IMR-90 (cell line): ENCODE results near the gene CAND2. TPM values are rescaled to one million over a fixed set of nuclear protein-coding genes. Genes with fewer than 3 reads are reported as not detected.
A peak's percentile ranks its signal among the peaks of the same experiment; 100 is the strongest.

Experiments used
- ATAC-seq: fragments of 200-7000 bp; cut with Tn5 transposase; 2 replicates; pipeline ENCODE4 v1.9.1; 2020; ENCODE audit warnings: low read depth, mild to moderate bottlenecking, moderate library complexity
- BruUV-seq: library from RNA; stranded (reverse); fragments of 400-500 nt; replicated peaks from 2 replicates; lab custom pipeline; 2021; lab: Mats Ljungman, UMichigan
- CTCF ChIA-PET: fragments of 300-600 bp; formaldehyde crosslinking; extraction: SDS; loops from one replicate; lab custom pipeline; 2021; ENCODE audit warnings: antibody characterized with exemption; lab: Yijun Ruan, JAX
- POLR2A ChIA-PET: fragments of 300-600 bp; sonication (Branson Sonifier 250); formaldehyde crosslinking; loops from one replicate; lab custom pipeline; 2022; ENCODE audit warnings: antibody characterized with exemption; ENCODE audit not compliant: unreplicated experiment; lab: Charles Lee
- DNase-seq: peaks from one replicate; pipeline ENCODE4 v3.0.0; 2013
- H2AFZ ChIP-seq: replicated peaks from 2 replicates; pipeline ENCODE3; 2013; ENCODE audit warnings: low read length, mild to moderate bottlenecking; ENCODE audit not compliant: poor library complexity
- H2AK5ac ChIP-seq: 2 replicates; pipeline ENCODE4 v1.6.1; 2013; ENCODE audit warnings: low read depth, low read length, inconsistent platforms
- H2AK9ac ChIP-seq: replicated peaks from 2 replicates; pipeline ENCODE3; 2013; ENCODE audit warnings: mild to moderate bottlenecking, low read depth, low read length, moderate library complexity; ENCODE audit not compliant: poor library complexity
- H2BK120ac ChIP-seq: 2 replicates; pipeline ENCODE4 v1.6.1; 2013; ENCODE audit warnings: low read depth, low read length, inconsistent platforms
- H2BK15ac ChIP-seq: 3 replicates; pipeline ENCODE4 v1.6.1; 2013; ENCODE audit warnings: low read depth, low read length, inconsistent platforms
- H2BK20ac ChIP-seq: 2 replicates; pipeline ENCODE4 v1.6.1; 2013; ENCODE audit warnings: low read depth, mild to moderate bottlenecking, inconsistent platforms, low read length, moderate library complexity
- H2BK5ac ChIP-seq: 2 replicates; pipeline ENCODE4 v1.6.1; 2013; ENCODE audit warnings: mild to moderate bottlenecking, low read depth, low read length, inconsistent platforms; ENCODE audit not compliant: poor library complexity, severe bottlenecking
- H3K14ac ChIP-seq: replicated peaks from 2 replicates; pipeline ENCODE4 v1.6.1; 2013; ENCODE audit warnings: low read depth, low read length, inconsistent platforms
- H3K18ac ChIP-seq: 2 replicates; pipeline ENCODE4 v1.6.1; 2013; ENCODE audit warnings: low read depth, low read length, control low read depth
- H3K23ac ChIP-seq: 2 replicates; pipeline ENCODE4 v1.6.1; 2013; ENCODE audit warnings: low read depth, low read length, inconsistent platforms
- H3K27ac ChIP-seq: 2 replicates; pipeline ENCODE4 v1.5.1; 2013; ENCODE audit warnings: mild to moderate bottlenecking, control low read depth, low read length; ENCODE audit not compliant: insufficient read depth
- H3K27me3 ChIP-seq: 2 replicates; pipeline ENCODE4 v1.6.1; 2013; ENCODE audit warnings: low read length; ENCODE audit not compliant: control insufficient read depth, insufficient read depth
- H3K36me3 ChIP-seq: 2 replicates; pipeline ENCODE4 v1.6.1; 2013; ENCODE audit warnings: low read length, mixed read lengths; ENCODE audit not compliant: control insufficient read depth, insufficient read depth
- H3K4ac ChIP-seq: 2 replicates; pipeline ENCODE4 v1.6.1; 2013; ENCODE audit warnings: low read depth, low read length, inconsistent platforms
- H3K4me1 ChIP-seq: 2 replicates; pipeline ENCODE4 v1.6.1; 2013; ENCODE audit warnings: low read length, mixed read lengths; ENCODE audit not compliant: control insufficient read depth, insufficient read depth
- H3K4me2 ChIP-seq: 2 replicates; pipeline ENCODE4 v1.6.1; 2013; ENCODE audit warnings: low read depth, mild to moderate bottlenecking, control low read depth, low read length, moderate library complexity
- H3K4me3 ChIP-seq: 2 replicates; pipeline ENCODE4 v1.5.1; 2013; ENCODE audit warnings: low read depth, mild to moderate bottlenecking, control low read depth, low read length, moderate library complexity; ENCODE audit not compliant: insufficient read depth
- H3K56ac ChIP-seq: 2 replicates; pipeline ENCODE4 v1.6.1; 2013; ENCODE audit warnings: low read length, inconsistent platforms; ENCODE audit not compliant: insufficient read depth; ENCODE audit errors: extremely low read depth
- H3K79me1 ChIP-seq, 2 experiments: 2 replicates each; pipeline ENCODE4 v1.6.1; 2013; ENCODE audit warnings: low read length in 2 of 2, inconsistent platforms in 1 of 2, low read depth in 1 of 2
- H3K9ac ChIP-seq: 2 replicates; pipeline ENCODE4 v1.6.1; 2013; ENCODE audit warnings: low read depth, low read length, control low read depth
- H3K9me1 ChIP-seq: 2 replicates; pipeline ENCODE4 v1.6.1; 2013; ENCODE audit warnings: low read length, inconsistent platforms; ENCODE audit not compliant: insufficient read depth
- H3K9me3 ChIP-seq: 2 replicates; pipeline ENCODE4 v1.6.1; 2013; ENCODE audit warnings: low read length; ENCODE audit not compliant: control insufficient read depth, insufficient read depth
- H4K20me1 ChIP-seq: 2 replicates; pipeline ENCODE4 v1.6.1; 2013; ENCODE audit warnings: low read length, inconsistent platforms; ENCODE audit not compliant: insufficient read depth
- H4K5ac ChIP-seq: 2 replicates; pipeline ENCODE4 v1.6.1; 2013; ENCODE audit warnings: mild to moderate bottlenecking, low read depth, low read length, control low read depth
- H4K8ac ChIP-seq, 2 experiments: 2 replicates each; pipeline ENCODE4 v1.6.1; 2013; ENCODE audit warnings: low read depth in 2 of 2, low read length in 2 of 2, control low read depth in 1 of 2, inconsistent platforms in 1 of 2
- H4K91ac ChIP-seq: 2 replicates; pipeline ENCODE4 v1.6.1; 2013; ENCODE audit warnings: low read depth, low read length, inconsistent platforms; ENCODE audit not compliant: insufficient read depth
- MAZ ChIP-seq: IDR thresholded peaks from 2 replicates; pipeline ENCODE4 v1.6.1; 2012; ENCODE audit warnings: low read depth, mild to moderate bottlenecking, low read length, improper control_type of control experiment, moderate library complexity, borderline replicate concordance
- RFX5 ChIP-seq: IDR thresholded peaks from 2 replicates; pipeline ENCODE4 v1.8.0; 2012; ENCODE audit warnings: low read depth, mild to moderate bottlenecking, low read length, moderate library complexity
- WGBS, 2 experiments: methylation state at CpG; one replicate each; pipeline versions ENCODE4 v1.1.5 to v1.1.7; 2013; ENCODE audit warnings: missing lambda C conversion rate in 2 of 2; ENCODE audit not compliant: insufficient read length in 1 of 2; ENCODE audit errors: extremely low coverage in 2 of 2; 5-methylcytosine and 5-hydroxymethylcytosine counted together
- dilution Hi-C: fragments of 300-500 bp; cut with HindIII; formaldehyde crosslinking; loops from one replicate; pipeline ENCODE4 v1.14.3; 2018; ENCODE audit warnings: low sequenced_read_pairs; ENCODE audit not compliant: unreplicated experiment
- in situ Hi-C: fragments of 300-500 bp; cut with MboI; formaldehyde crosslinking; loops from 3 replicates; pipeline ENCODE4 v1.14.3; 2019; ENCODE audit warnings: low sequenced_read_pairs, inconsistent platforms, mixed read lengths
- intact Hi-C: fragments of 100-400 bp; cut with micrococcal nuclease; formaldehyde crosslinking; loops from 2 replicates; pipeline ENCODE4 v1.10.0; 2022
- polyA plus RNA-seq, 3 experiments: library from polyadenylated mRNA; depleted of rRNA; stranded (reverse); fragments of >200 nt; gene quantifications; 2 replicates each; pipeline ENCODE4 v1.2.3, GENCODE V29; 2012; ENCODE audit warnings: low replicate concordance in 1 of 3
- total RNA-seq: library from RNA; depleted of rRNA; stranded (reverse); fragments of >200 nt; gene quantifications from 2 replicates; pipeline ENCODE4 v1.2.3, GENCODE V29; 2012

CAND2 gene
- total and polyA plus RNA-seq, 2 of the 4 experiments (the other 2 are of a cell fraction) = 2.9 to 4.9 TPM

DNA sequence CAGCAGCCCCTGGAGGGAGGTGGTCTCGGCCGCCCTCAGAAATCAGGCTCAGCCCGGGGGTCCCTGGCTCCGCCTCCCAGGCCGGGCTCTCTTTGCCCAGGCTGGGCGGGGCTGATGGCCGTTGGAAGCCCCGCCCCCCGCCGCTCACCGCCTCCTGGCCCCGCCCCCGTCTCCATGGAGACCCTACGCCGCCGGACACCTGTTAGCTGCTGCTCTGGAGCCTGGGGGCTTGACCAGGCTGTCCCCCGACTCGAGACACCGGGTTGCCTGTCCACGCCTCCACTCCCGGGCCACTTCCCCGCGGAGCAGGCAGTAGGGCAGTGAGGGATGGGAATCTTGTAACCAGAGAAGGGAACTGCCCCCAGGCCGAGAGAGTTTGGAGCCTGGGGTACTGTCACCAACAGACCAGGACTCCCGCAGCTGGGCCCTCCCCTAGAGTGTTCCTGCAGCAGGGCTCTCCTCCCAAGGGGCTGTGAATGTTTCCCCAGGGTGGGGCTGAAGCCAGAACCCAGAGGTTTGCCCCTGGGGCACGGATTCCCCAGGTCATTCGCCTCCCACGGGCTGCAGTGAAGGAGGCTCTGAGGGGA lies 72.6 kb downstream of the CAND2 start:
- Histone ChIP-seq H2BK20ac (no peak overlapping the region), H4K5ac (no peak overlapping the region), H3K9me3 (peaks cover 7% of the 10 kb centered on the region), H3K4me1 (no peaks in the 10 kb centered on the region; the same call in 1 of the 2 replicates), H3K9me1 (no peaks in the 10 kb centered on the region; the same call in 1 of the 2 replicates), H3K27me3 (peaks cover 26% of the 10 kb centered on the region), H2AK5ac (no peak overlapping the region), H2BK15ac (no peak overlapping the region), H2BK5ac (no peak overlapping the region), H3K4me3 (no peak overlapping the region), H2AFZ (peak overlapping the region; percentile 85), H3K18ac (no peak overlapping the region), H3K56ac (no peak overlapping the region), H3K36me3 (no peaks in the 10 kb centered on the region), H3K23ac (no peak overlapping the region), H2AK9ac (no peak overlapping the region), H4K8ac (peak overlapping the region in 1 of 2 experiments; percentile 15; a peak in 1 of 4 replicates), H3K9ac (no peak overlapping the region), H3K14ac (no peak overlapping the region), H2BK120ac (no peak overlapping the region), H4K91ac (no peak overlapping the region), H3K4me2 (no peak overlapping the region; the same call in 1 of the 2 replicates), H4K20me1 (no peaks in the 10 kb centered on the region), H3K27ac (no peak overlapping the region), H3K4ac (no peak overlapping the region), H3K79me1 (no peaks in the 10 kb centered on the region)
- ChIA-PET CTCF (interaction anchor here (0.7 to 1.6 kb wide), 2 partner anchors 9 to 1087 kb away, joined by 3 to 4 read pairs; no protein-coding TSS in a partner anchor), POLR2A (interaction anchor here (0.6 kb wide), 1 partner anchor 53 kb away, joined by 6 read pairs; no protein-coding TSS in a partner anchor)
- no peak for DNase-seq
- peak; percentile 73 for ATAC-seq
- intact Hi-C loops (no loop called here), in situ Hi-C loops (no loop called here), dilution Hi-C loops (no loop called here)
- no TSS peak for BruUV-seq
- TF ChIP-seq MAZ = peak; percentile 11; the same call in 1 of the 2 replicates
- no peak for TF ChIP-seq RFX5
- WGBS, 2 experiments = 0% methylated on average over 2 of the region's 28 CpGs; no CpG with 5 or more reads in 1 of the 2 experiments
